ENCODE results near the gene FOXD3.
"Not testable (repeated sequence)": the region's sequence is repeated elsewhere in the genome, so short reads cannot be mapped to it uniquely, and the experiment has no call there.

The FOXD3 gene

DNA sequence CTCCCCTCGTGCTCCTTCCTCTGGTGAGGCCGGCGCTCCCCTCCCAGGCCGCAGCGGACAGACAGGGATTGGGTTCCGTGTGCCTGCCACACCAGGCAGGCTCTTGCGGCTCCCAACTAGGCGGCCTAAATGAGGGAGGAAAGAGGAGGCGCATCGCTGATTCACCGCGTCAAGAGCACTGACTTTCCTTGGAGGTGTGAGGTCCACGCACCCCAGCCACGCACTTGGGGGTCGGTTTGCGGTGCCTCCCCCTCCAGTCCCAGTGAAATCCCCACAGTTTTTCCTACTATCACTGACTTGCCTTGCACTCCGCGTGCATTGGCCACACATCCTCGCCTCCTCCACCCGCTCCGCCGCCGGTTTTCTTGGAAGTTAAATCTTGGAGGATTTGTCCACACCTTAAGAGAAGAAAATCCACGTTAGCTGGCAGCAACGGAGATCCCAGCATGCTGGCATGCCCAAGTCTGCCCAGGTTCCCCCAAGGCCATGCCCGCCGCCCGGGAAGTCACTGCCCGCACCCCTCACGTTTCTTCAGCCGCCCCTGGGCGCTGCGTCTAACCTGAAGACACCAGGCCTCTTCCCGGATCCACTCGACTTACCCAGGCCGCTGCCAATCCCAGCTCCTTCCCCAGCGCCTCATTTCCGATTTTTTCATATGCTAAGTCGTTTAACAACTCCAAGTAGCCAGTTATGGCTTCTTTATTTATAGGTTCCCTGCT, 1.1 kb upstream of the FOXD3 start:
- no peak for DNase-seq (ENCODE audit: low spot score)

- DNase-seq (ENCODE audit: low spot score) = no peak
Observed at GRCh38 chr1:63321785-63322113, 618 bp upstream of the FOXD3 start.

GRCh38 chr1:63322944-63323864, 837 bp downstream of the FOXD3 start:
- no peak for DNase-seq (ENCODE audit: low spot score)

DNA sequence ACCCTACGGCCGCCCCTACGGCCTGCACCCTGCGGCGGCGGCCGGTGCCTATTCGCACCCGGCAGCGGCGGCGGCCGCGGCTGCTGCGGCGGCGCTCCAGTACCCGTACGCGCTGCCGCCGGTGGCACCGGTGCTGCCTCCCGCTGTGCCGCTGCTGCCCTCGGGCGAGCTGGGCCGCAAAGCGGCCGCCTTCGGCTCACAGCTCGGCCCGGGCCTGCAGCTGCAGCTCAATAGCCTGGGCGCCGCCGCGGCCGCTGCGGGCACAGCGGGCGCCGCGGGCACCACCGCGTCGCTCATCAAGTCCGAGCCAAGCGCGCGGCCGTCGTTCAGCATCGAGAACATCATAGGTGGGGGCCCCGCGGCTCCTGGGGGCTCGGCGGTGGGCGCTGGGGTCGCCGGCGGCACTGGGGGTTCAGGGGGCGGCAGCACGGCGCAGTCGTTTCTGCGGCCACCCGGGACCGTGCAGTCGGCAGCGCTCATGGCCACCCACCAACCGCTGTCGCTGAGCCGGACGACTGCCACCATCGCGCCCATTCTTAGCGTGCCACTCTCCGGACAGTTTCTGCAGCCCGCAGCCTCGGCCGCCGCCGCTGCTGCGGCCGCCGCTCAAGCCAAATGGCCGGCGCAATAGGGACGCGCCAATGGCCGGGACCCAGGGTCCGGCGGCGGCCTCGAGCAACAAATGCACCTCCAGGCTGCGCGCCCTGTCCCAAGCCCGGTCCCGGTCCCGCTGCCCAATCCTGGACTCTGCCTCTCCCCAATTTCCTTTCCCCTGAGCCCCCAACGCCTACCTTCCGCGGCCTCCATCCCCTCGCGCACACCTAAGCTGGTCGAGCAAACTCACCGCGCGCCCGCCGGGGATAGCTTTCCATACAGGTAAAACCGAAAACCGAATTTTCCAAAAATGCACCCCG, 1.8 kb downstream of the FOXD3 start:
- DNase-seq (ENCODE audit: low spot score) = no peak

DNA sequence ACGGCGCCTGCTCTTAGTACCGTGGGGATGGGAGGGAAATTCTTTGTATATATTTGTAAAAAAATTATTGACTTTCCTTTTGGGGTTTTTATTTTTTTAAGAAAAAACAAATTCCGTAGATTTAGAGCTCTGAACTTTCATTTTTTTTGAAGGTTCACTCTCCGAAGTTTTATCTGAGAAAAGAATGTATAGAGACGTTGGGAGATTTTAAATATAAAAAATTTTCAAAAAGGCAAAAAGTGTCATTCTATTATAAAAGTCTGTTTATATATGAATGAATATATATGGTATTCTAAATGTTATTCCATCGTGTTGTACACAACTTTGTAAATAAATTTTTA, 2.4 kb downstream of the FOXD3 start:
- DNase-seq (ENCODE audit: low spot score) = no peak

- no peak for DNase-seq (ENCODE audit: low spot score)
Observed at GRCh38 chr1:63325279-63325985, 3.1 kb downstream of the FOXD3 start.

DNA sequence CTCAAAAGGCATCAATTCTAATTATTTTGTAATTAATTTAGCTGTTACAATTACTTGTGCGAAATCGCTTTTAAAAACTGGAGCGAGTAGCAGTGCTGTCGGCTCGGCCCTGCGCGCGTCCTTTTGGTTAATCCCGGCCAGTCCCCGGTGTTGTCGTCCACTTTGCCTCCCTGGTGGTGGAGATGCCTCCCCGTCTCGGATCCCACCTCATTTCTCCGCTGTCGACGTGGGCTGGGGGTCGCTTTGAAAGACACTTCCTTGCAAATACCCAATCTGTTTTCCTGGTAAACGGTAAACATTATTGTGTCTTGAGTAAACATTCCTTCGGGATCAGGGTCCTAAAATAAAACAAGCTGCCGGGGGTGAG, 3.7 kb downstream of the FOXD3 start:
- DNase-seq (ENCODE audit: low spot score) = peak; percentile 63

- peak; percentile 40 for DNase-seq (ENCODE audit: low spot score)
Observed at GRCh38 chr1:63326473-63327380, 4.4 kb downstream of the FOXD3 start.

DNA sequence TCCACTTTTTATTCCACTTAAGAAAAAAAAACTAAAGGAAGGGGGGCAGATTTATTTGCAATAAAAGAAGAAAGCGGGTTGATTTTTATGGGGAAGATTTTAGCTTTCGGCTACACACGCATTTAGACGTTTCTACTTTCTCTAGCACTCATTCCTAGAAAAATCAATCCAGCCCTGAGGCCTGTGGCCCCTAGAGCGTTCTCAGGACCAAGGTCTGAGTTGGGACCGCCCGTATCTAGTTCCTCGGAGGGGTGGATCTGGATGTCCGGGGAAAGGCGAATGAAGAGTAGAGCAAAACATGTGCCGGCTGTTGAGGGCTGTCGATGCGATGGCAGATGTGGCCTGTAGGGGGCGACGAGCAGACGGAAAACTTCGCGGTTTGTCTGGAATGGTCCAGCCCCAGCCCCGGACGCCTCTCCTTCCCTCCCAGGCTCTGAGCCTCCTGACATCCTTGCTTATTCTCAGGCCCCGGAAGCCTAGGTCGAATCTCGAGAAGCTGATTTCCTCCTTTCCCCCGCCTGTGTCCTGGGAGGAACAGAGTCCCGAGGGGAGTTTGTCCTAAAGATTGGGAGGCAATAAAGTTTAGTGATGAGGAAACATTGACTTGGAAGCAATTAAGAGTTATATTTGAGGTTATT, 5.2 kb downstream of the FOXD3 start:
- peak; percentile 85 for DNase-seq (ENCODE audit: low spot score)

GRCh38 chr1:63328122-63328521, 5.8 kb downstream of the FOXD3 start:
- no peak for DNase-seq (ENCODE audit: low spot score)

- no peak for DNase-seq (ENCODE audit: low spot score)
Observed at GRCh38 chr1:63328781-63329180, 6.4 kb downstream of the FOXD3 start.

- no peak for DNase-seq (ENCODE audit: low spot score)
Observed at GRCh38 chr1:63329621-63330330, 7.4 kb downstream of the FOXD3 start.

GRCh38 chr1:63330331-63330916, 8.1 kb downstream of the FOXD3 start:
- no peak for DNase-seq (ENCODE audit: low spot score)

- no peak for DNase-seq (ENCODE audit: low spot score)
Observed at GRCh38 chr1:63342402-63342801, 20.0 kb downstream of the FOXD3 start.

GRCh38 chr1:63343922-63344321, 21.6 kb downstream of the FOXD3 start:
- no peak for DNase-seq (ENCODE audit: low spot score)

DNA sequence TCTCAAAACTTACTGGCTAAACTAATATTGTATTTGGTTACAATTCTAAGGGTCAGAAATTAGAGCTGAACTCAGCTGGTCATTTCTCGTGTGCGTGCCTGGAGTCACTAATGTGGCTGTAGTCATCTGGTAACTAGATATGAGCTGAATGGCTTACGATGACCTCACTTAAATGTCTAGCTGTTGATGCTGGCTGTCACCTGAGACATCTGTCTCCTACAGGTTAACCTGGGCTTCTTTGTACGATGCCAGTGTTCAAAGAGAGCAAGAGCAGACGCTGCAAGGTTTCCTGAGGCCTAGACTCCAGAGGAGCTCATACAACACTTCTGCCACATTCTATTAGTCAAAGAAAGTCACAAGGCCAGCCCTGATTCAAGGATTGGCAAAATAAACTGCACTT, 28.0 kb downstream of the FOXD3 start:
- DNase-seq (ENCODE audit: low spot score) = no peak

DNA sequence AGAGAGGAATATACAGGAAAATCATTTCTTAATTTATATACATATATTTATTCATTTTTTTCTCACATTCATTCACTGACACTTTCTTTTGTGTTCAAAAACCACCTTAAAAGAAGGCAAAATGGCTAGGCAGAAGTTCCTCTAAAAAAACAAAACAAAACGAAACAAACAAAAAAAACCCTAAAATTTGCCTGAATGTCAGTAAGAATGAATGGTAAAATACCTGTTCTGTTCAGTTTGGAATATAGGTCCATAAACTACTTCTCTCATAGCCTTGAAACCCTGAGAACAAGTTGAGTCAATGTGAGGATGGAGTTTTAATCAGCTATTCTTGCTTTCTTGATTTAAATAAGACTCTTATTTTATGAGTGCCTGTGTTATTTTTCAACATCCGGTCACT, 30.4 kb downstream of the FOXD3 start:
- no peak for DNase-seq (ENCODE audit: low spot score)

GRCh38 chr1:63356234-63356633, 33.9 kb downstream of the FOXD3 start:
- not testable (repeated sequence) for DNase-seq (ENCODE audit: low spot score)

DNA sequence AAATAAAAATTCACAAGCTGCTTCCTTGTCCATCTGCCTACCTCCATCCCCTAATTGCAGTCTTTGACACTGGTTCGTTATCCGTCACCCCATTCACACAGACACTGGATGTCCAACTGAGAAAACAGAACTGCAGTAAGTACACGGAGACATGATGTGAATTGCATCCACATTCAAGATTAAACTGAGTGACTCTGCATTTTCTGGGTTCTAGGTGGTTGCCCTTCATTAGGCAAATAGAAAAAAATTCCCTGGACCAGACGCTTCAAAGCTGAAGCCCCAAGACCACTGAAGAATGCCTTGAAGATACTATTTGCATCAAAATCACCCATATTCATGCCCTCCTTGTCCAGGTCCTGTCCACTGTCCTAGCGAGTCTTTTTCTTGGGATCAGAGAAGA, 37.2 kb downstream of the FOXD3 start:
- no peak for DNase-seq (ENCODE audit: low spot score)

All from HuH-7 (cell line).